H1 (cell line): ENCODE results near the gene TINAGL1. TPM values are rescaled to one million over a fixed set of nuclear protein-coding genes. Genes with fewer than 3 reads are reported as not detected.

Experiments
- CTBP2 ChIP-seq: IDR thresholded peaks from 2 replicates; pipeline ENCODE4 v1.7.0; 2011; ENCODE audit warnings: borderline replicate concordance, mild to moderate bottlenecking, moderate library complexity, mixed read lengths, low read length; ENCODE audit not compliant: insufficient read depth, insufficient read length
- polyA plus RNA-seq, 7 experiments: library from polyadenylated mRNA; depleted of rRNA in 3 of 7; stranded (reverse) in 5 of 7; unstranded in 2 of 7; fragments of >200 nt in 5 of 7; fragments of 200-250 nt in 2 of 7; gene quantifications; 1 replicate in 5 of 7; 2 replicates in 1 of 7; 4 replicates in 1 of 7; pipeline versions ENCODE4 v1.2.1 to v1.2.3, GENCODE V29; 2011 to 2013; ENCODE audit warnings: missing spikeins in 2 of 7, mixed read lengths in 2 of 7
- total RNA-seq: library from RNA; stranded (reverse); fragmentation: NEBNext Ultra II Directional; extraction: Animal tissue kit (Norgen Biotek cat#: 25700); gene quantifications from 2 replicates; pipeline ENCODE4 v1.2.1, GENCODE V29; 2021

TINAGL1 gene
- total and polyA plus RNA-seq, 2 of the 8 experiments (the other 6 are each of a cell fraction or from before 2014, with no cell fraction given), result 11.2 to 21.7 TPM

GRCh38 chr1:31551208-31551607, 25.1 kb upstream of the TINAGL1 start (continued):
- no peak for TF ChIP-seq CTBP2
